PC-9 (cell line): ENCODE results near the gene CUL9.

Experiments
- CTCF ChIP-seq: fragments of 200-600 bp; sonication (generic); conservative IDR thresholded peaks from 2 replicates; pipeline ENCODE4 v1.6.1; 2017; ENCODE audit warnings: mixed run types, antibody characterized with exemption, mild to moderate bottlenecking, moderate library complexity
- EZH2 ChIP-seq: fragments of 200-600 bp; sonication (generic); IDR thresholded peaks from 2 replicates; pipeline ENCODE4 v1.8.0; 2017; ENCODE audit warnings: antibody characterized with exemption, low read depth

- TF ChIP-seq EZH2 (no peak), CTCF (no peak)
Observed at GRCh38 chr6:43186706-43187105, 4.7 kb downstream of the CUL9 start.
